ENCODE measurements around the gene SGCD.

The SGCD gene

GRCh38 chr5:156331181-156331580 is 4.2 kb downstream of the SGCD start:
- POLR2A ChIA-PET = interaction anchor here (0.6 kb wide), 1 partner anchor 28 kb away, joined by 3 read pairs; no protein-coding TSS in a partner anchor
- no peak overlapping the region for H3K4me3 ChIP-seq (ENCODE audit: low read depth, low read length)
- CTCF ChIA-PET = interaction anchor here (1.8 kb wide), 1 partner anchor 10 kb away, joined by 5 read pairs; no protein-coding TSS in a partner anchor
- TF ChIP-seq, protein P1, sequence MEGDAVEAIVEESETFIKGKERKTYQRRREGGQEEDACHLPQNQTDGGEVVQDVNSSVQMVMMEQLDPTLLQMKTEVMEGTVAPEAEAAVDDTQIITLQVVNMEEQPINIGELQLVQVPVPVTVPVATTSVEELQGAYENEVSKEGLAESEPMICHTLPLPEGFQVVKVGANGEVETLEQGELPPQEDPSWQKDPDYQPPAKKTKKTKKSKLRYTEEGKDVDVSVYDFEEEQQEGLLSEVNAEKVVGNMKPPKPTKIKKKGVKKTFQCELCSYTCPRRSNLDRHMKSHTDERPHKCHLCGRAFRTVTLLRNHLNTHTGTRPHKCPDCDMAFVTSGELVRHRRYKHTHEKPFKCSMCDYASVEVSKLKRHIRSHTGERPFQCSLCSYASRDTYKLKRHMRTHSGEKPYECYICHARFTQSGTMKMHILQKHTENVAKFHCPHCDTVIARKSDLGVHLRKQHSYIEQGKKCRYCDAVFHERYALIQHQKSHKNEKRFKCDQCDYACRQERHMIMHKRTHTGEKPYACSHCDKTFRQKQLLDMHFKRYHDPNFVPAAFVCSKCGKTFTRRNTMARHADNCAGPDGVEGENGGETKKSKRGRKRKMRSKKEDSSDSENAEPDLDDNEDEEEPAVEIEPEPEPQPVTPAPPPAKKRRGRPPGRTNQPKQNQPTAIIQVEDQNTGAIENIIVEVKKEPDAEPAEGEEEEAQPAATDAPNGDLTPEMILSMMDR (IDR thresholded peaks at IDR 0.05; ENCODE audit: insufficient read depth, low read length, missing control alignments) = no peak
- no peak for DNase-seq (ENCODE audit: low read depth, low spot score)

DNA sequence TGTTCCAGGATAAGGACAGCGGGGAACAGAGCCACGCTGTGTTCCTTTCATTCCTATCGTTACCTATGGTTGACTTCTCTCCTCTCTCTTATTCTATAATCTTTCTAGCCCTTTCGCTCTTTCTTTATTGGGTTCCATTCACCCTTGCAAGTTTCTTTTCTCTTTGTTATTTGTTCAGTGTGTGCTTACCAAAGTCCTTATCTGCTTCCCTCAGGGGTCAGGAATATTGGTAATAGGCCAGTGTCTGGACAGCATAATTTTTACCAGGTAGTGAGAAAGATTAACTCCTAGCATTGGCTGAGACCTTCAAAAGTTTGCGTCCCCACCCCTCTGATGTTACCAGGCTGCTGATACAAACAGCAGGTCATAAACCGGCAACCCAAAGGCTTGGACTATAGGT is 4.9 kb downstream of the SGCD start:
- CTCF ChIA-PET = interaction anchor here (1.8 kb wide), 1 partner anchor 9 kb away, joined by 5 read pairs; no protein-coding TSS in a partner anchor
- POLR2A ChIA-PET = interaction anchor here (0.6 kb wide), 1 partner anchor 27 kb away, joined by 3 read pairs; no protein-coding TSS in a partner anchor
- DNase-seq (ENCODE audit: low read depth, low spot score) = no peak
- no peak overlapping the region for H3K4me3 ChIP-seq (ENCODE audit: low read depth, low read length)
- TF ChIP-seq, protein P1 (IDR thresholded peaks at IDR 0.05; ENCODE audit: insufficient read depth, low read length, missing control alignments) = no peak

- no peak overlapping the region for H3K4me3 ChIP-seq (ENCODE audit: low read depth, low read length)
- no peak for DNase-seq (ENCODE audit: low read depth, low spot score)
- ChIA-PET POLR2A (no interaction called here), CTCF (interaction anchor here (0.7 to 1.8 kb wide), 2 partner anchors 9 to 20 kb away, joined by 3 to 5 read pairs; no protein-coding TSS in a partner anchor)
- TF ChIP-seq, protein P1 (IDR thresholded peaks at IDR 0.05; ENCODE audit: insufficient read depth, low read length, missing control alignments) = no peak
Measured at GRCh38 chr5:156332245-156332644, 5.3 kb downstream of the SGCD start.

GRCh38 chr5:156339139-156339841 is 12.3 kb downstream of the SGCD start:
- TF ChIP-seq, protein P1 (IDR thresholded peaks at IDR 0.05; ENCODE audit: insufficient read depth, low read length, missing control alignments) = no peak
- no peak overlapping the region for H3K4me3 ChIP-seq (ENCODE audit: low read depth, low read length)
- ChIA-PET CTCF (no interaction called here), POLR2A (interaction anchor here (0.6 kb wide), 1 partner anchor 8 kb away, joined by 3 read pairs; no protein-coding TSS in a partner anchor)
- no peak for DNase-seq (ENCODE audit: low read depth, low spot score)

DNA sequence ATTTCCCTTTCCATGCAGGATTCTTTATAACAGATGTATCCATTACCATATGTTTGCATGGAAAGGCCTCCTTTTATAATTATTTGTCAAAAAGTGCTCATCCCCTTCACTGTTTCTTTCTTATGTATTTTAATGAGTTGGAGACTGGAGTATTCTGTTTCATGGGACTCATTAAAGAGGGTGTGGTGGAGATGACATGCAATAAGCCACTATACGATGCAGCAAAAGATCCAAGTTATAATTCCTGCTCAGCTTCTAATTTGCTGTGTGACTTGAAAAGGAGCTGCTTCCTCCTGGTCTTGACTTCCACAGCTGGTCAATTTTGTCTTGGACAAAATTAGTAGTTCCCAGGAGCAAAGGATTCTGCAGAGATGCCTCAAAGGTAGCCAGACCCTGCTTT is 13.9 kb downstream of the SGCD start:
- TF ChIP-seq, protein P1 (IDR thresholded peaks at IDR 0.05; ENCODE audit: insufficient read depth, low read length, missing control alignments) = no peak
- CTCF ChIA-PET = interaction anchor here (2.0 kb wide), 1 partner anchor 9 kb away, joined by 5 read pairs; no protein-coding TSS in a partner anchor
- POLR2A ChIA-PET = no interaction called here
- H3K4me3 ChIP-seq (ENCODE audit: low read depth, low read length) = no peak overlapping the region
- DNase-seq (ENCODE audit: low read depth, low spot score) = no peak

DNA sequence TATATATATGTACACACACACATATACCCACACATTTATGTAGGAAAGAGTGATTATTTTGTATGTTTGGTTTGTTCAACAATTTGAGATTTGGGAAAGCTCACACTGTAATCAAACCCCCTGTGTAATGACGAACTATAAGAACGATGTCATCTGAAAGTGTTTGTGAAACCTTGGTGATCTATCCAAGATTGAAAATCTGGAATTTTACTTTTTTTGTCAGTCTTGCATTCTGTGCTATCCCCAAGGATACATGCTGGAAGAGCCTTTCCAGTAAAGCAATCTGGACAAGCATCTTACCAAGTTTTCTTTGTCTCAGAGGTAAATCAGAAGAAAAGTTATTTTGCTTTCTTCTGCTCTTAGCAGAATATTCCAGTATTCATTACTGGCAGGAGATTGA is 23.3 kb downstream of the SGCD start:
- ChIA-PET POLR2A (no interaction called here), CTCF (no interaction called here)
- no peak for DNase-seq (ENCODE audit: low read depth, low spot score)
- H3K4me3 ChIP-seq (ENCODE audit: low read depth, low read length) = no peak overlapping the region
- TF ChIP-seq, protein P1 (IDR thresholded peaks at IDR 0.05; ENCODE audit: insufficient read depth, low read length, missing control alignments) = no peak

Data from AG04449 (cell line).